ENCODE measurements around the gene JMY.

JMY gene

DNA sequence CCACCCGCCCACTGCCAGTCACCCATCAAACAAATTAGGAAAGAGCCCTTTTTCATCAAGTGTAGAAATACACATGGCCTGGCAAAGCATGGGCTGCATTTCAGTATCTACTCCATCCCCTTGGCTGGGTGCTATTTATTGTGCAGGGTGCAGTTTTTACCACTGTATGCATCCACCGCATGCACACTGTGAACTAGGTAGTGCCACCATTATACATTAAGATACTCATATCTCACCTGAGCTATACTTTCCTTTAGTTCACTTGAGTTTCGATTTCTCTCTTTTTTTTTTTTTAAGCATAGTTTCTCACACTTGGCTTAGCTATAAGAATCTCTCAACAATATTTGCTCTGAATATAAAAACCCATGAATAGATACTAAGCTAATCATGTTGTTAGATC is 49.4 kb downstream of the JMY start:
- no peak for DNase-seq (ENCODE audit: extremely low read depth in 1 of 2, low read depth in 1 of 2)

DNA sequence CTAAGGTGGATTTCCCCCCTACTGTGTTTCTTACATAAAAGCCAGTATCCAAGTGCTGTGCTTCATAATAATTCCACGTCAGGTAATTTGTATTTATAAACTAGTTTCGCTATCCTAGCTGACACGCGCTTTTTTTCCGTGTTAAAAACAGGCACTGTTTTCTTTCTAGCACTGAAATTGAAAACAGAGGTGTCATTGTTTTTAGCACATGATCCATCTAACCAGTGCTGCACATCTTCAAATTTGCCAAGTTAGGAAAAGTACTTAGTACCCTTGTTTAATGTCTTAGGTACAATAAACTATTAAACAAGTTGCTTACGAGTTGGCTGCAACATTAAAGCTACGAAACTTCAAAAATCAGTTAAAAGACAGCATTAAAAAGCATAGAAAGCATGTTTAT is 49.9 kb downstream of the JMY start:
- DNase-seq (ENCODE audit: extremely low read depth in 1 of 2, low read depth in 1 of 2) = no peak

DNA sequence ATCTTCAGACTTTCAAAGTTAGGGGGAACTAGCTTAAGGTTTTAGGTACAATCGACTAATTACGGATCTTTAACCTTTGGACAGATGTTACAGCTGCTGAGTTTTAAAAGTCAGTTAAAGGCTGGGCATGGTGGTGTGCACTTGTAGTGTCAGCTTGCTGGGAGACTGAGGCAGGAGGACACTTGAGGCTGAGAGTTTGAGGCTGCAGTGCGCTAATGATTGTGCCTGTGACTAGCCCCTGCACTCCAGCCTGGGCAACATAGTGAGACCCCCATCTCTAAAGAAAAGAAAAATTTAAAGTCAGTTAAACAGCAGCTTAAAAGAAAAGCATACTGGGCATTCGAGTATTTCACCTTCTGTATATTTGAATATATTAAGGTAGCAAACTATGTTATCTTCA is 51.4 kb downstream of the JMY start:
- DNase-seq (ENCODE audit: extremely low read depth in 1 of 2, low read depth in 1 of 2) = no peak

DNA sequence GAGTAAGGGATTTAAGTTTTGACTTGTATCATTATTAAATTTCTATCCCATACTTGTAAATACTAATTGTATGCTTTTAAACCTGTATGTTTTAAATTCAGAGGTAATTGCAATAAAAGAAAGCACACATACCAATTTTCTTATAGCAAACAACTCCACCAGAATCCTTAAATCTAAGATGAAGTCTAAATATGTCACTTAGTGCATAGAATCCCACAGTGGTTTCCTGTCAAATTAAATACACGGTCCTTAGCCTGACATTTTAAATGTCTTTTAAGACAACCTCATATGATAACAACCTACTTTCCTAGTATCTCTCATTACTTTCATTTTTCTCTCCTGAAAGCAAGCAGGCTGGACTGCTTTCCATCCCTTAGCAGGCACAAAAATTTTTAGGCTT is 52.0 kb downstream of the JMY start:
- DNase-seq (ENCODE audit: extremely low read depth in 1 of 2, low read depth in 1 of 2) = no peak

DNA sequence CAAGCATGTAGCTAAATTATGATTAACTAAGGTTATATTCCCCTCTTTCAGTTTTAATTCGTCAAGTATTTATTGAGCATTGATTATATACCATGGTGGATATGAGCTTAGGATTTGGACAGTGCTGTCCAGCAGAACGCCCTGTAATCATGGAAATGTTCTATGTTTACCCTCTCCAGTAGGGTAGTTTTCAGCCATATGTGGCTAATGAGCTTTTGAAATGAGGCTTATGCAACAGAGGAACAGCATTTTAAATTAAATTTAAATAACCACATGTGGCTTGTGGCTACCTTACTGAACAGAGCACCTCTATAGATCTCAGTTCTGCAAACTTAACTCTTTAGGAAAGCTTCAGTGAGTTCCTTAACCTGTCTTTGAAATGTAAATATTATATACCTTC is 59.1 kb downstream of the JMY start:
- DNase-seq (ENCODE audit: extremely low read depth in 1 of 2, low read depth in 1 of 2) = no peak

DNA sequence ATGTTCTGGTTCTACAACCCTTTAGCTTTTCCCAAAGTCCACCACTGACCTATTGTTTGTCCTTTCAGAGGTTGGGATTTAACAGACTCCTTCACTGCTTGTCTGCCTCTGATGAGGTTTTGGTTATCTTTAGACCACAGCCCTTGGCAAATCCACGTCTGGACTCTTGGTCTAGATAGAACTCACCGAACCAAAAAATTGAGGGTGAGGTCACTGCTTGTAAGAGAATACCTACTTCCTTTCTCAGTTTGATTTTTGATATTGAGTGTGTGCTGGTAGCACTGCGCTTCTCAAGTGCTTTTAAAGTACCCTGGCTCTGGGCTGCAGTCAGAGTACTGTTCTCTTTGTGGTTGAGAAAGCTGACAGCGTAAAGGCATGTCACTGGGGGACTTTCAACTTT is 61.7 kb downstream of the JMY start:
- DNase-seq (ENCODE audit: extremely low read depth in 1 of 2, low read depth in 1 of 2) = no peak

DNA sequence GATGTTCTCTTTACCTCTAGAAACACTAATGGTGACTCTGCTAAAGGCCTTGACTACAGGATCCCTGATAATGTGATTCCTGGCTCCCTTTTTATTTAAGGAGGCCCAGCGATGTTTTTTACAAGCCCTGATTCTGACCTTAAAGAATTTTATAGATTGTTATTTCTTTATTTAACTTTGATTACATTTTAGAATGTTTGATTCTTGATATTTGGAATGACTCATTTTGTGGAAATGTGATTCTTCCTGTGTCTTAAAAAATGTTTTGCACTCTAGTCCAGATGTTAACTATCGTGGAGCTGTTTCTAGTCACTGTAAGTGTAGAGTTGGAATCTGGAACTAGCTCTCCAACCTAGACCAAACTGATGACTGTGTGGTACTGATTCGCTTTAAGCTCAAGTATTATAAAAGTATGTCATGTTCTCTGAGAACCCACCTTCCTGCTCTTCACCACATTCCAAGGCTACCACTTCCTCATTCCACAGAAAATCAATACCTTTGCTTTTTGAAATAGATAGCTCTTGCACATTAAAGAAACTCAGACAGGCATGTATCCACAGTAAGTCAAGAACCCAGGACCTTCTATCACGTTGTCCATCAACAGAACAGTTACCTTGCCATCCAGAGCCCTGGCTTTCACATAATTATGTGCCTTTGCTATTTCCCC is 65.2 kb downstream of the JMY start:
- no peak for DNase-seq (ENCODE audit: extremely low read depth in 1 of 2, low read depth in 1 of 2)

DNA sequence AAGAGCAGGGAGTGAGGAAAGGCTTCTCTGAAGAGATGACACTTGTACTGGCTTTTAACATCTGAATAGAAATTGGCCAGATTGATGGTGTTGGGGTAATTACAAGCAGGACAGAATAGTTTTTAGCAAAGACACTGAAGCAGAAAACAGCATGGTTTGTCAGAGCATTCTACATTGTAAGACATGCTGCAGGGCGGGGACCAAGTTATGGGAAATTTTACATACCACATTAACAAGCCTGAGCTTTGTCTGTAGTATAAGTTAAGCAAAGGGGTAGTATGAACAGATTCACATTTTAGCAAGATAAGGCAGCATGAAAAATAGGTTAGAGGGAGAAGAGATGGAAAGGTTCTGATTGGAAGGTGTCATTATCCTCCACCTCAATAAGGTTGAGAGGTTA is 66.5 kb downstream of the JMY start:
- no peak for DNase-seq (ENCODE audit: extremely low read depth in 1 of 2, low read depth in 1 of 2)

DNA sequence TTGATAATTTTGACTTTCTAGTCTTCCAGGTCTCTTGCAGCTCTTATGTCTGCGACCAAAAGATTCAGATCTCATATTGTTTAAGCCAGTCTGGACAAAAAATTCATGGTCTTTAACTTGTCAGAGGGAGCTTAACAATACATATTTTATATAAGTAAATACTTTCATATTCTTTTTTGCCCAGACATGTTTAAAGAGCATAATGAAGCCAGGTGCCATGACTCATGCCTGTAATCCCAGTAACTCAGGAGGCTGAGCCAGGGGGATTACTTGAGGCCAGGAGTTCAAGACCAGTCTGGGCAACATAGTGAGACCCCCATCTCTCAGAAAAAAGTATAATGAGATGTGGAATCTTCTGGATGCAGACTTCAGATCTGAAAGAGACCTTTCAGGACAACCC is 69.8 kb downstream of the JMY start:
- no peak for DNase-seq (ENCODE audit: extremely low read depth in 1 of 2, low read depth in 1 of 2)

DNA sequence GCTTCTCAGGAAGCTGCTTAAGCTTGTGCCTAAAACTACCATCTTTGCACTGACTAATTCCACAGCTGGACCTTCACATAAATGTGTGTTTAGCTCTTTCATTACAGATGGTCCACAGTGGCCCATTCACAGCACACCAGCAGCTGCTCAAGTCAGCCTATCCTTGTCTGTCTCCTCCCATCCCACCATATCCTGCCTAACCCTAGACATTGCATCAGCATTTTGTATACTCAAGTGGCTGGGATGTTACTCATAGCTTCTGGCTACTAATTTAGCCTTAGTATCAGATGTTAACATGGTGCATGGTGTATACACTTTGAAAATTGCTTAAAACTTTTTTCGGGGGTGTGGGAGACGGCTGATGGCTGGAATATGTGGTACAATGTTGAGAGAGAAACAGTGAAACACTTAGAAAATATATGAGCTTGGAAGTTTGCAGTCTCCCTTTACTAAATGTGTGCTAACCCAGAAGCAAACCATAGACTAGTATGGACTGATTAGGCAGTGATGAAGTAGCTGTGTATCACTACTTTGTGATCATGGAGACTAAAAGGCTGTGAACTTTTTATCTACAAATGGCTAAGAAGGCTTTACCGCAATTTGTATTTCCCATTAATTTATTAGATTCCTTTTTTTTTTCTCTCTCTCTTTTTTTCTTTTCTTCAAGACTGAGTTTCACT is 83.1 kb downstream of the JMY start:
- no peak for DNase-seq (ENCODE audit: extremely low read depth in 1 of 2, low read depth in 1 of 2)

DNA sequence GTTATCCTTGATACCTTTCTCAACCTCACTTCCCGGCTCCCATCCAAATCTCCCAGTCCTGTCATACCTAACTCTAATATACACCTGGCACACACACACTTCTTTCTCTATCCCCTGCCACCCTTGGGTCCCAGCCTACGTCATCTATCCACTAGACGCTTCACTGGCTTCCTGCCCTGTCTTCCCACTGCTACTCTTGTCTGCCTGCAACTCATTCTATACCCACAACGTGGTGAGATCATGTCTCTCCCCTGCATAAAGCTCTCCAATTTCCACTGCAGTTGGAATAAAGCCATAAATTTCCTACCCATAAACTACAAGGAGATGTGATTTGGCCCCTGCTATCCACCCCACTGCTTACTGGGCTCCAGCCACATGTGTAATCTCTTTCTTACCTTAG is 93.5 kb downstream of the JMY start:
- DNase-seq (ENCODE audit: extremely low read depth in 1 of 2, low read depth in 1 of 2) = no peak

DNA sequence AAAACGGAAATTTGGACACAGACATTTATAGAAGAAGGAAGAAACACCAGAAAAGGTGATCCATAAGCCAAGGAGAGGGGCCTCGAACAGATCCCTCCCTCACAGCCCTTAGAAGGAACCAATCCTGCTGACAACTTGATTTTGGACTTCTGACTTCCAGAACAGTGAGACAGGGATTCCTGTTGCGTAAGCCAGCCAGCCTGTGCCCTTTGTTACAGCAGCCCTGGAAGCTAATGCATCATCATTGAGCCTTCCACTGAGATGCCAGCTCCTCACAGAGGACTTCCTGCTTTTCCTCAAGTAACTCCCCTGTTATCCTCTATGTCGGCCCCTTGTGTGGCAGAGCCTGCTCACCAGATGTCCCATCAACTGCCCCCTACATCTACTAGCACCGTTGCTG is 94.1 kb downstream of the JMY start:
- no peak for DNase-seq (ENCODE audit: extremely low read depth in 1 of 2, low read depth in 1 of 2)

DNA sequence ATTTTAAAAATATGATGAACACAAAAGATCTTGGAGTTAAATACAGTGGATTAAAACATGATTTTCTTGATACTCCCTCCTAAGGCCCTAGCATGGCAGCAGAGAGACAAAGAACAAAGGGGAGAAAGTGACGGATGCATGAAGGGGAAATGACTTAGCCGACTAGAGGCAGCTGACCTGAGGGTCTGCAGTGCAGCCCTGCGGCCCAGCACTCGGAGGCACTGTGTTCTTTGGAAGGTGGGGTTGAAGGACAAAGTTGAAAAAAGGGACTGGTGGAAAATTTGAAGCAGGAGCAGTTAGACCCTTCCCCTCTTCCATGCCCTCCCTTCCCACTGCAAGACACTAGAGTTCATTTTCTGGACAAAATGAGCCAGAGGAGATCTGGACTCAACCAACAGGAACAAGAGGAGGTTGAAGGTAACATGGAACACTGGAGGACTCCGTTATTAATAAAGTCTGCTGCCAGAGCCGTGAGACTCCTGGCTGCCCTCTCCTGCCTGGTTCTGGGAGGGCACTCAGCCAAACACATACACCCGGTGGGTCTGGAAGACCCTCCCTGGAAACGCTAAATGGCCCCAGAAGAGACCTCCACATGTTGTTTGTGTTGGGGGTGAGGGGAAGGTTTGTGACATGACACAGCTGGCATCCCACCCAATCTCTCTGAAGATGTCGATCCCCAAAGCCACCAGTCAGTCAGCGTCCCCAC is 98.1 kb downstream of the JMY start:
- no peak for DNase-seq (ENCODE audit: extremely low read depth in 1 of 2, low read depth in 1 of 2)

DNA sequence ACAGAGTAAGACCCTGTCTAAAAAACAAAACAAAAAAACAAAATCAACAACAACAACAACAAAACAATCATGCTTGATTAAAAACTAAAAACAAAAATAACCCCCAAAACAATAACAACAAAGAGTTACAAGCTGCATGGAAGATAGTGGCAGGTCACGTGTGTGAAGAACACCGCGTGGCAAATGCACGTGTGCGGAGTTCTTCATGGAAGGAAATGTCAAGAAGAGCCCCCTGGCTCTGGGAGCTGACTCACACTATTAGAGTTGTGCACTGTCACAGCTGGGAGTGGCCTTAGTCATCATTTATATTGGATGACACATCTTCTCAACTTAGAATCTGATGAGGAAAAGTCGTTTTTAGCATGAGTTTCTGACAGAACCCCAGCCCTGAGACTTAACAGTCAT is 110.5 kb downstream of the JMY start:
- DNase-seq (ENCODE audit: extremely low read depth in 1 of 2, low read depth in 1 of 2) = no peak

DNA sequence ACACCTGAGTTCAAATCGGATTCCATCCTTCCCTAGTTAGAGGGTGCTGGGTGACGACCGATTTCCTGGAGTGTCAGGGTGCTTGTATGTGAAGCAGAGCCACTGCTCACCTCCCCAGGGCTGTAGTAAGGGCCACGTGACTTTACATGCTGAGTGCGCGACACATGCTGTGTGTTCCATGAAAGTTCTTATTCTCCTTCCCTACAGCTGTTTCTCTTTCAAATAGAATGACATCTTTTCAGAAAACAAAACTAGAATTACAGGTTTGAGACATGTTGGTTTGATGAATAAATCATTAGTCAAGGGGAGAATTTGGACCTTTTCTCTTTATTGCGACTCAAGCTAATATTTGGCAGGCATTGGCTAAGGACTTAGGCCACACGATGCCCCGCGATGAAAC is 113.1 kb downstream of the JMY start:
- no peak for DNase-seq (ENCODE audit: extremely low read depth in 1 of 2, low read depth in 1 of 2)

DNA sequence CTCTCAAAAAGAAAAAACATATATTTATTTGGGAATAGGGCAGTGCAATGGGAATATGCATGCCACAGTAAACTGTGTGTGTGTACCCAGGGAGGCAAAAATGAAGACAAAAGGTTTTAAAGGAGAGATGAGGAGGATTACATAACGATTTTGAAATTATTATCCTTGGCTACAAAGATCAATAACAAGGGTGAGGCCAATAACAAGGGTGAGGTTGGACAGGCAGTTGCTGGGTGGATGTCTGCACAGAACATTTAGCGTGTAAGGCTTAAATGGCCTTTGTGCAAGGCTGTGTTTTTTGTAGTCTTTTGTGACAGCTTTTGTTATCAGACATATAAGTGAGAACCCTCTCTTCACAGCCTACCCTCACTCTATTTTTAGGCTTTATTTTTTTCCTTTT is 114.0 kb downstream of the JMY start:
- DNase-seq (ENCODE audit: extremely low read depth in 1 of 2, low read depth in 1 of 2) = no peak

DNA sequence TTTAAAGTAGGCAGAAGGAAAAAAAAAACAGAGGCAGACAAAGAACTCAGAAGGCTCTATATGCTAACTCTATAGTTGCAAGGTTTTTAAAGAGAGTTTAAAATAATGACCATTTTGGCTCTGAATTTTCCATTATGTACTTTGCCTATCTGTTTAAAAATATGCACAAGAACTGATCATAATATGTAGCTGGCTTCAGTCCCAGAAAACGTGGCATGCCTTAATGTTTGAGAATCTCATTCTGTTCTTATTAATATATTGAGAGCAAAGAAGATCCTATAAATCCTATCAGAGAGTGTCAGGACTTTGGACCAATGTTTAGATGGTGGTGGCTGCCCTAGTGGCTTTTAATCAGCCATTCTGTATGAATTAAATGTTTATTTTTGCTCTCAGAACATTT is 121.5 kb downstream of the JMY start:
- no peak for DNase-seq (ENCODE audit: extremely low read depth in 1 of 2, low read depth in 1 of 2)
